Keratinocyte (primary cell): ENCODE results near the gene OR2T2. TPM values are rescaled to one million over a fixed set of nuclear protein-coding genes. Genes with fewer than 3 reads are reported as not detected.
A peak's percentile ranks its signal among the peaks of the same experiment; 100 is the strongest.

Experiments
- DNase-seq: peaks from one replicate; pipeline ENCODE4 v3.0.0-alpha.2; 2011; ENCODE audit warnings: low read depth, missing footprints, low spot score
- FAIRE-seq: peaks from 2 replicates; lab custom pipeline; 2011; peaks lifted over from hg19 to GRCh38; lab: Jason Lieb, UNC
- H2AFZ ChIP-seq: 2 replicates; pipeline ENCODE4 v1.6.0; 2012; ENCODE audit warnings: low read length, control low read depth, inconsistent platforms; ENCODE audit not compliant: control insufficient read depth
- H3K27ac ChIP-seq: 2 replicates; pipeline ENCODE4 v1.5.1; 2011; ENCODE audit warnings: low read length; ENCODE audit not compliant: control insufficient read depth, insufficient read depth
- H3K27me3 ChIP-seq: 3 replicates; pipeline ENCODE4 v1.6.0; 2011; ENCODE audit warnings: low read length; ENCODE audit not compliant: control insufficient read depth, insufficient read depth; ENCODE audit errors: extremely low read depth
- H3K36me3 ChIP-seq, 2 experiments: 2 replicates in 1 of 2; 3 replicates in 1 of 2; pipeline ENCODE4 v1.5.1; 2011; ENCODE audit warnings: low read length in 2 of 2, mild to moderate bottlenecking in 1 of 2; ENCODE audit not compliant: control insufficient read depth in 2 of 2, insufficient read depth in 2 of 2; ENCODE audit errors: extremely low read depth in 1 of 2
- H3K4me1 ChIP-seq: 3 replicates; pipeline ENCODE4 v1.5.1; 2011; ENCODE audit warnings: low read length; ENCODE audit not compliant: control insufficient read depth, insufficient read depth; ENCODE audit errors: extremely low read depth
- H3K4me2 ChIP-seq: 3 replicates; pipeline ENCODE4 v1.6.0; 2011; ENCODE audit warnings: low read depth, low read length; ENCODE audit not compliant: control insufficient read depth, insufficient read depth; ENCODE audit errors: extremely low read depth
- H3K4me3 ChIP-seq, 3 experiments: fragments of 200-600 bp in 1 of 3; sonication (generic) in 1 of 3; 2 replicates in 2 of 3; 3 replicates in 1 of 3; pipeline ENCODE4 v1.5.1; 2011 to 2016; ENCODE audit warnings: low read length in 3 of 3, mild to moderate bottlenecking in 3 of 3, control low read depth in 2 of 3, inconsistent platforms in 1 of 3, low read depth in 1 of 3, mixed read lengths in 1 of 3, mixed run types in 1 of 3, moderate library complexity in 1 of 3; ENCODE audit not compliant: control insufficient read depth in 2 of 3, insufficient read depth in 2 of 3; ENCODE audit errors: extremely low read depth in 1 of 3
- H3K79me2 ChIP-seq: 2 replicates; pipeline ENCODE4 v1.6.0; 2012; ENCODE audit warnings: low read length; ENCODE audit not compliant: control insufficient read depth, insufficient read depth
- H3K9ac ChIP-seq: 3 replicates; pipeline ENCODE4 v1.6.0; 2011; ENCODE audit warnings: low read length; ENCODE audit not compliant: control insufficient read depth, insufficient read depth; ENCODE audit errors: extremely low read depth
- H3K9me1 ChIP-seq: 3 replicates; pipeline ENCODE4 v1.6.0; 2011; ENCODE audit warnings: low read length; ENCODE audit not compliant: control insufficient read depth, insufficient read depth; ENCODE audit errors: extremely low read depth
- H3K9me3 ChIP-seq: 2 replicates; pipeline ENCODE4 v1.5.1; 2012; ENCODE audit warnings: low read depth, low read length; ENCODE audit not compliant: control insufficient read depth
- H4K20me1 ChIP-seq: 3 replicates; pipeline ENCODE4 v1.6.0; 2011; ENCODE audit warnings: low read length; ENCODE audit not compliant: control insufficient read depth, insufficient read depth; ENCODE audit errors: extremely low read depth
- CTCF ChIP-seq, 3 experiments: IDR thresholded peaks in 1 of 3; conservative IDR thresholded peaks in 1 of 3; optimal IDR thresholded peaks in 1 of 3; 2 replicates in 2 of 3; 3 replicates in 1 of 3; pipeline versions ENCODE3 to v1.5.1; 2011; ENCODE audit warnings: low read length in 3 of 3, mild to moderate bottlenecking in 3 of 3, moderate library complexity in 2 of 3, control low read depth in 1 of 3, inconsistent platforms in 1 of 3; ENCODE audit not compliant: insufficient read depth in 2 of 3; ENCODE audit errors: extremely low read depth in 1 of 3
- EZH2 ChIP-seq: IDR thresholded peaks from one replicate; pipeline ENCODE4 v1.6.1; 2012; ENCODE audit warnings: inconsistent platforms, mild to moderate bottlenecking, low read length, moderate library complexity
- dilution Hi-C: fragments of 300-500 bp; cut with MboI; formaldehyde crosslinking; loops from one replicate; pipeline ENCODE4 v1.7.0; 2020; ENCODE audit warnings: low sequenced_read_pairs; ENCODE audit not compliant: extremely low pct_ligation_motif_present
- polyA plus RNA-seq, 5 experiments: library from polyadenylated mRNA; depleted of rRNA in 3 of 5; stranded (reverse) in 3 of 5; stranded (forward) in 1 of 5; unstranded in 1 of 5; fragments of >200 nt; gene quantifications; 1 replicate in 1 of 5; 2 replicates in 3 of 5; 3 replicates in 1 of 5; pipeline versions ENCODE4 v1.2.1 to v1.2.3, GENCODE V29; 2011 to 2012; ENCODE audit warnings: missing spikeins in 2 of 5, low read depth in 1 of 5, low replicate concordance in 1 of 5

OR2T2 gene
- polyA plus RNA-seq, 1 donor (not counting 4 experiments of a cell fraction or from before 2014, with no cell fraction given) = not detected

DNA sequence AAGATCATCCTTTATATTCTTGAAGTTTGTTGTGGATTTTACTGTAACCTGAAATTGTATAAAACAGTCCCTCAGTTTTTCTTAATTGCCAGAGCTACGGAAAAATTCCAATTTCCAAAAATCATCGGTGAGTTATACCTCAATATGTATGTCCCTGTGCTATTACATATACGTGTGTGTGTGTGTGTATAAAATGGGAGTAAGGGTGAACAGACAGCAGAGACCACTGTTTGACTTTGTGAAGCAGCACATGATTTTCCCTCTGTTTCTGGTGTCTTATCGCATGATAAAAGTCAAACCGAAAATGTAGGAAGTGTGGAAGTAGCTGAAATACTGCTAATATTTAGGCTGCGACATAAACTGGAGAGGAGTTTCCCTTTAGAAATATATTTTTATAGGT is 41.4 kb upstream of the OR2T2 start:
- Histone ChIP-seq H3K27me3 (no peaks in the 10 kb centered on the region), H3K36me3 (no peaks in the 10 kb centered on the region), H2AFZ (no peak overlapping the region), H3K9me3 (no peaks in the 10 kb centered on the region), H3K4me2 (no peak overlapping the region), H3K9ac (no peak overlapping the region), H3K27ac (no peak overlapping the region), H3K4me1 (no peaks in the 10 kb centered on the region), H3K9me1 (no peaks in the 10 kb centered on the region), H3K79me2 (no peaks in the 10 kb centered on the region), H3K4me3 (no peak overlapping the region), H4K20me1 (no peaks in the 10 kb centered on the region)
- no peak for FAIRE-seq
- peak; percentile 4 for DNase-seq
- dilution Hi-C loops = no loop called here
- TF ChIP-seq CTCF (optimal IDR thresholded peaks at IDR 0.05 in 1 of 3, IDR thresholded peaks at IDR 0.05 in 1 of 3, conservative IDR thresholded peaks at IDR 0.05 in 1 of 3; ENCODE audit: extremely low read depth in 1 of 3, insufficient read depth in 2 of 3, low read length in 3 of 3) (no peak), EZH2 (no peak)

- no peaks in the 10 kb centered on the region for H3K9me1 ChIP-seq
- H3K4me1 ChIP-seq = no peaks in the 10 kb centered on the region
- no peak overlapping the region for H3K9ac ChIP-seq
- no peaks in the 10 kb centered on the region for H4K20me1 ChIP-seq
- no peak overlapping the region for H3K27ac ChIP-seq
- no peaks in the 10 kb centered on the region for H3K9me3 ChIP-seq
- H3K27me3 ChIP-seq = no peaks in the 10 kb centered on the region
- TF ChIP-seq CTCF (optimal IDR thresholded peaks at IDR 0.05 in 1 of 3, IDR thresholded peaks at IDR 0.05 in 1 of 3, conservative IDR thresholded peaks at IDR 0.05 in 1 of 3; ENCODE audit: extremely low read depth in 1 of 3, insufficient read depth in 2 of 3, low read length in 3 of 3) (no peak), EZH2 (no peak)
- DNase-seq = no peak
- no peak overlapping the region for H3K4me3 ChIP-seq
- no peaks in the 10 kb centered on the region for H3K79me2 ChIP-seq
- H3K4me2 ChIP-seq = no peak overlapping the region
- no peaks in the 10 kb centered on the region for H3K36me3 ChIP-seq
- no peak overlapping the region for H2AFZ ChIP-seq
- dilution Hi-C loops = no loop called here
- no peak for FAIRE-seq
Measured at GRCh38 chr1:248406721-248407692, 38.4 kb upstream of the OR2T2 start.
